NCI-H1694 (cell line): Measurements from ENCODE around the gene KRT80.

ENCODE experiments used
- DNase-seq: peaks from one replicate; lab custom pipeline; 2025; lab: John Stamatoyannopoulos, UW

KRT80 gene

DNA sequence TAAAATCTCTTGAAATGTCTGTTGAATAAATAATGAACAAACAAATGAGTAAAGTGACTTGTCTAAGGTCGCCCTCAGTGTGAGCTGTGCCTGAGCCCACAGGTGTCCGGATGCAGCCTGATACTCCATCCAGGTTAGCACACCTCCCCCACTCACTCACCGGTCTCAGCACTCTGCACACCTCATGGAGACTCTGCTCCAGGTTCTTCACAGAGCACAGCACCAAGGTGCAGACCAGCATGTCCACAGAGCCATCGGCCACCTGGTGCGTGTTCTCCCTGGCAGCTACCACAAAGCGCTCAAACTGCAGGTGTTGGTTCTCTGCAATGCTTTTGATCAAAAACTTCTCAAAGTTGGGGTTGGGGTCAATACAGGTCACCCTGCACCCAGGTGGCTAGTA is 37.1 kb upstream of the KRT80 start:
- DNase-seq, result no peak

DNA sequence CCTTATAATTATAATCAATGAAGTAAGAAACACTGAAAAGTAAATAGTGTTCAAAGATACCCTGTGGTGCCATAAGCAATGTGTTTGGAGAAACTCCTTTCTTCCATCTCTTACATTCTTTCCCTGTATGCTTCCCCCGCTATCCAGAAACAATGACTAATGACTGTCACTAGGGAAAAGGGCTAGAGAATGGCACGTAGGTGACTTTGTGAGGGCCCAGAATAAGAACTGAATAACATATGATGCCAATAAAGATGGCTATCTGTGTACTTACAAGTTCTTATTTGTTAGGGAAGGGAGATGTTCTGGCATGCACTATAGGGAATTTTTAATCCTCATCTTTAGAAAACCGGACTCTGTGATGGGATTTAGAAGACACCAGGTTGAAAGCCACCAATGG is 36.6 kb upstream of the KRT80 start:
- no peak for DNase-seq

DNA sequence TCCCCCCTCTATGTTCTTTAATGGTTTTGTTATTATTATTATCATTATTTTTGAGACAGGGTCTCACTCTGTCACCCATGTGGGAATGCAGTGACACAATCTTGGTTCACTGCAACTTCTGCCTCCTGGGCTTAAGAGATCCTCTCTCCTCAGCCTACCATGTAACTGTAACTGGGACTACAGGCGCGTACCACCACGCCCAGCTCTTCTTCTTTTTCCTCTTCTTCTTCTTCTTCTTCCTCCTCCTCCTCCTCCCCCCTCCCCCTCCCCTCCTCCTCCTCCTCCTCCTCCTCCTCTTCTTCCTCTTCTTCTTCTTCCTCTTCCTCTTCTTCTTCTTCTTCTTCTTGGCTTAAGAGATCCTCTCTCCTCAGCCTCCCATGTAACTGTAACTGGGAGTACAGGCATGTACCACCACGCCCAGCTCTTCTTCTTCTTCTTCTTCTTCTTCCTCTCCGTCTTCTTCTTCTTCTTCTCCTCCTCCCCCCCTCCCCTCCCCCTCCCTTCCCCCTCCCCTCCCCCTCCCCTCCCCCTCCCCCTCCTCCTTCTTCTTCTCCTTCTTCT is 35.9 kb upstream of the KRT80 start:
- DNase-seq, result no peak

DNA sequence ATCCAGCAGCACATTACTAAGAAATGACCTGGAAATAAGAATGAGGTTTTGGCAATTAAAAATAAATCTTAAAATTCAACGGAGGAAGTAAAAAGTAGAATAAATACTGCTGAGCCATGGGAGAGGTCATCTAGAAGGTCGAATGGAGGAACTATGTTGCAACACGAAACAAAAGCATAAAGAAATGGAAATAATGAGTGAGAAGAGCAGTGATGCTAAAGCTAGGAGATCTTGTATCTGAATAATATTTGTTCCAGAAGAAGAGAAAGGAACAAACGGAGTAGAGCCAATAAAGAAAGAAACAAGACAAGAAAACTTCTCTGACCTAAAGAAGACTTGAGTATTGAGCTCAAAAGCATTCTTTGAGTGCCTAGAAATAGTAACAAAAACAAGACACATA is 34.6 kb upstream of the KRT80 start:
- DNase-seq, result no peak

DNA sequence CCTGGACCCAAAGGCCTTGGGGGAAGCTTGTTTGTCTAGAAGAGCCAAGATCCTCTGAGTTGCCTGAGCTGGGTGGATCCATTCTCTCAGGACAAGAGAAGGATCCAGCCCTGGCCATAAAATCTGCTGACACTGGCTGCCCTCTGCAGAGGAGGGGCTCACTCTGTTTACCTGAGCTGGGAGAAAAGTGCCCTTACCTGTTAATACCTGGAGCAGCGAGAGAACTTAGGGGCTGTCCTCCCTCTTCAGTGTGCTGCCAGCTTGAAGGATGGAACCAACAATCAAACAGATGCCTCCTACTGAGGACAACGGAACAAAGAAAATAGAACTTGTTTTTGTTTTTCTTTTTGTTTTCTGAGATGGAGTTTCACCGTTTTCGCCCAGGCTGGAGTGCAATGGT is 33.9 kb upstream of the KRT80 start:
- DNase-seq, result no peak

DNA sequence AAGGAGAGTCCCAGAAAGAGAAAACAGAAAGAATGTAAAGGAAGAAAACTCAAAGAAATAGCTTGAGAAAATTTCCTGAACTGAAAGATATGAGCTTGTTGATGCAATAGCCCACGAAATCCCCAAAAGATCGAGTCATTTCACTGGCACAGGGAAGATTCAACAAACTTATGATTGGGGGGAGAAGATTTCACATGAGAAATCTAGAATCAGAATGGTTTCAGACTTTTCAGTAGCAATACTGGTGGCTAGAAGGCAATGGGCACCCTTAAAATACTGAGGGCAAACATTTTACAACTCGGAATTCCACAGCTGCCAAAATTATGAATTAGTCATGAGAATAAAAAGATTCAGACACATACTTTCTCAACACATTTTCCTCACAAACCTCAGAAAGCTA is 32.3 kb upstream of the KRT80 start:
- DNase-seq, result no peak

DNA sequence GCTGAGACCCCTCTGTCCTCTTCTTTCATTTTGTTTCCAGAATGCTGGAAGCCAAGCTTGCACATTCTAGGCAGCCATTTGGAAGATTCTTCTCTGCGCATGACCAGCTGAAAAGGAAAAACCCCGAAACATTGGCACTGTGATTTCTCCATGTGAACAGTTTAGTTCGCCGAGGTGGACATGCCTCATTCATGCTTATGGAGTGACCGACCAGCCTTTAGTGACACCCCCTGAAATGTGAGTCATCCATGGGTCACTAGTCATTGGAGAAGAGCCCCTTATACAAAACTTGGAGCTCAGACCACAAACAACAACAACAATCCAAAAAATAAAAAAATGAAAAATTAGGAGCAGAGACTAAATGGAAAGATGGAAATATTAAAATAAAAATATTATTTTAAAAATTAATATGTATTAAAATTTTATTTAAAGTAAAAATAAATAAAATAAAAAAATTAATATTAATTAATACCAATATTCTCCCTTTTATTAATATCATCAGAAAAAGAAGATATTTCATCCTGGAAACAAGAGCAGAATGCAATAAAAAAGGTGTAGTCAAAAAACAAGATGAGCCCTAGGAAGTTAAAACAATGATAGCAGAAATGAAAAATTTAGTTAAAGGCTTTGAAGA is 31.7 kb upstream of the KRT80 start:
- no peak for DNase-seq

DNA sequence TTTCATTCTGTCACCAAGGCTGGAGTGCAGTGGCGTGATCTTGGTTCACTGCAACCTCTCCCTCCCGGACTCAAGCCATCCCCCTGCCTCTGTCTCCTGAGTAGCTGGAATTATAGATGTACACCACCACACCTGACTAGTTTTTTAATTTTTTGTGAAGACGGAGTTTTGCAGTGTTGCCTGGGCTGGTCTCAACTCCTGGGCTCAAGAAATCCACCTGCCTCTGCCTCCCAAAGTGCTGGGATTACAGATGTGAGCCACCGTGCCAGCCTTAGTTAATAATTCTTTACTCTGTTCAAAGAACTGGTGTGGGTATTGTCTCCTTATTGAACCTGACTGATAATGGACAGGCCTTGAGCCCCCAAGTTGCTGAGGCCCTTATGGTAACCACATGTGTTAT is 30.9 kb upstream of the KRT80 start:
- DNase-seq, result no peak

DNA sequence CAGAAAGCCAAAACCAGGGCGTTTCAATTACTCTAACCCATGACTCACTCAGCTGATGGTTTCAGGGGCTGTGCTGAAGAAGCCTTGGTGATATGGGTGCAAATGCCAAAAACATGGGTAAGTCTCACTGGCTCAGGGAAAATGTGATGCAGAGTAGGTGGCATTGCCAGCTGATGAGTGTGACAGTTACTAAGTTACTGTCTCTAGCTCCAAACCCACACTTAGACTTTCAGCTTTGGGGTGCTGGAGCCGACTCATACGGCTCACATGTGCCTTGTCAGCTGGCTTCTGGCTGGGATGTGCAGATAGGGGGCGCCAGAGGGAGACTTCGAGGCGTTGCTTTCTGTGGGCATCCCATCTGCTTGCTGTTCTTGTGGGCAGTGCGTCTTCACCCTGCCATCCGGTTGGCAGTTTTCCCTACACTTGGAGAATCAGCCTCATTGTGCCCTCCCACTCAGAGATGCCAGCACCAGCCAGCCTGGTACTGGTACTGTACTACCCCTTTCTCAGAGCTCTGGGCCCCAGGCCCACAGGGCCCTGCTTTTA is 30.2 kb upstream of the KRT80 start:
- DNase-seq, result no peak

DNA sequence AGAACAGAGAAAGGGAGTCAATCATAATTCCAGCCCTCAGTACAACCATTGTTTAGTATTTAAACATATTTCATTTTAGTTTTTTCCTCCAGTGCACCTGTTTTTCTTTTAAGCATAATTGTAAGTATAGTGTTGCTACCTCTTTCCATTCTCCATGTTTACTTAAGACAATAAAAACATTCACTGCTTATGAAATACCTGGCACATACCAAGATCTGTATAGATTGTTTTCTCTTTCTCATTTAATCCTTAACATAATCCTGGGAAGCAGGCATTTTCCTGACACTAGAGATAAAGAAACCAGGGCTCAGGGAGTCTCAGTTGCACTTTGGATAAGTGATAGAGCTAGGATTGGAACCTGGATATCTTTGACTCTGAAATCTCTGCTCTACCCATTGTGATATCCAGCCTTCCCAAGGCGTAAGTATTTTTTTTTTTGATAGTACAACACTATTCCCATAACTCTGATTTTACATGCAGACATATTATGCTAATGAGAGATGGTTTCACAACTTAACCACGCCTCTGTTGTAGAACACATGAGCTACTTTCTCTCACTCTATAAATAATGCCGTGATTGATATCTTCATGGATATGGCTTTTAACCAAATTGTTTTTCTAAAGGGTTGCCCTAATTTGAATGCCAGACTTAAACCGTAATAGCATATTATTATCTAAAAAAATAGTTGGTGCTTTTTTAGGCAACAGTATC is 29.4 kb upstream of the KRT80 start:
- no peak for DNase-seq

DNA sequence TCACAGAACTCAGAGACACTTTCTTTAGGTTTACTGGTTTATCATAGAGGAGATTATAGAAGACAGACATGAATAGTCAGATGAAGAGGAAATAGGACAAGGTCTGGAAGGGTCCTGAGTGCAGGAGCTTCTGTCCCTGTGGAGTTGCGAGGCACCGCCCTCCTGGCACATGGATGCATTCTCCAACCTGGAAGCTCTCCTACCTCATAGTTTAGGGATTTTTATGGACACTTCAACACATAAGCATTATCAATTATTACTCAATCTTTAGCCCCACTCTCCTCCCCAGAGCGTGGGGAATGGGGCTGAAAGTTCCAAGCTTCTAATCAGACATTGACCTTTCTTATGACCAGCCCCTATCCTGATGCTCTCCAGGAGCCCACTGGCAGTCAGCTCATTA is 28.7 kb upstream of the KRT80 start:
- no peak for DNase-seq

DNA sequence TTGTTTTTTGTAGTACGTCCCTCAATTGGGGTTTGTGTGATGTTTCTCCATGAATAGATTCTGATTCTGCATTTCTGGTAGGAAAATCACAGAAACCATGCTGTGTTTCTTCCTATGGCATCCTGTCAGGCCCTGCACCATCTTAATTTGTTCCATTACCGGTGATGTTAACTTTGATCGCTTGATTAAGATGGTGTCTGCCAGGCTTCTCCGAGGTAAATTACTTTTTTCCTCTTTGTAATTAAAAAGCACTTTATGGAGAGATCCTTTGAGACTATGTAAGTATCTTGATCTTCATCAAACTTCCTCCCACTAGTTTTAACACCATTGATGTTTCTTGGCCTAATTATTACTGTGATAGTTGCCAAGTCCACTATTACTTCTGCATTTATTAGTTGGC is 26.2 kb upstream of the KRT80 start:
- DNase-seq, result no peak

DNA sequence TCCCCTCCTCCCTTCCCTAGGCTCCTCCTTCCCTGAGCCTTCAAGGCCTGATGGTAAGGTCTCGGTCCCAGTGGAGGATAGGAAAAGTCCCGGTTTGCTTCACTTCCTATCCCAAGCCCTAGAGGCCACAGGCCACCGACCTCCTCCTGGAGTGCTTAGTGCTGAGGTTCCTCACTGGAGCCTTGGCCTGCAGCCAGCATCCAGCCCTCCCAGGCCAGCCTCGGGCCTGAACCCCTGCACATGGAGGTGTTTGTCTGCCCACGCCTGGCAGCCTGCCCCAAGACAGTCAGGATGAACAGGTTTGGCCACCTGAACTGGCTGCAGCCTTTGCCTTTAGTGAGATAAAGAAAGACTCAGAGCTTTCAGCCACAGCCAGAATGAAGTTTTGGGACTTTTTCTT is 25.4 kb upstream of the KRT80 start:
- DNase-seq, result no peak

DNA sequence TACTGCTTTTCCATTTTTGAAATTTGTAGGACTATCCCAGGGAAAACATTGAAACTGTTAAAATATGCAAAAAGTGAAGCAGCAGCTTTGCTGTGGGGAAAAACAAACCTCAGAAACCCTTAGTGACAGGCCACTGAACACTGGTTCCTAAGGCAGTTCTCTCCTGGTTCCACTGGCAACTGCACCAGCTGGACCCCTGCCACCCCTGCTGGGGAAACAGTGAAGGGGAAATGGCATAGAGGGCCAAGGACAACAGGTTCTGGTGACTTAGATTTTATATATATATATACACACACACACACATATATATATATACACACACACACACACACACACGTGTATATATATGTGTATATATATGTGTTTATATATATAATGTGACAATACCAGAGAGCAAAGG is 25.0 kb upstream of the KRT80 start:
- no peak for DNase-seq

DNA sequence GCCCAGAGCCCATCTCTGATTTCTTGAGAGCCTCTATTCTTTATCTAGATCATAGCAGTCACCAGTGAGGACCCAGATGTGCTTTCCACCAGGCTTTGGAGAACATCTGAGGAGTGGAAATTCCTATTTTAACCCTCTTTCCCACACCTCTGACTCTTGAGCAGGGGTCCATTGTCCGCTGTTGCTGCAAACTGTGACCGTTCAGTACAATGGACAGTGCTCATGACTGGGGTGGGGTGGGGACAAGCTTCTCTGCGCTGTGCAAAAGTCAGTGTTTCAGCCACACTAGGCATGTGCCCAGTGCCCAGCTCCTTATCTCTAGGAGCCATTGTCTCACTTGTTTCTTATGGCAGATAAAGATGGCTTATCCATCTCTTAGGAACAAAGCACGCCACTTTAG is 24.3 kb upstream of the KRT80 start:
- DNase-seq, result no peak

DNA sequence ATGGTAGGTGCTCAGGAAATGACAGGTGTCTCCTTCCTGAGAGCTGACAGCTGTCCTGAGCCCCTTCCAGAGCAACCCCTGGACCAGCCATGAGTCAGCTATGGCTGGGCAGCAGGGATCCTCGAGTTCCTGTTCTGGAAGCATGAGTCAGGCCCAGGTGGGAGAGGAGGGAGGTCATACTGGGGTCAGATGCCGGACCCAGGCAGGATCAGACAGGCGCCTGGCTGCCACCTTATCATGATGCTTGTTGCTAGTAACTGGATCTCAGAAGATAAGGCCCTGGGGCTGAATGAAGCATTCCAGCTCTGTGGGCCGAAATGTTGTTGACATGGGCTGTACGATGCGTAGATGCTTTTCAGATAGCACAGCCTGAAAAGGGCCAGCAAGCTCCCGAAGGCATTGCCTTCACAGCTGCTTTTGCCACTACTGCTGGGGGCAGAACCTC is 23.8 kb upstream of the KRT80 start:
- no peak for DNase-seq

DNA sequence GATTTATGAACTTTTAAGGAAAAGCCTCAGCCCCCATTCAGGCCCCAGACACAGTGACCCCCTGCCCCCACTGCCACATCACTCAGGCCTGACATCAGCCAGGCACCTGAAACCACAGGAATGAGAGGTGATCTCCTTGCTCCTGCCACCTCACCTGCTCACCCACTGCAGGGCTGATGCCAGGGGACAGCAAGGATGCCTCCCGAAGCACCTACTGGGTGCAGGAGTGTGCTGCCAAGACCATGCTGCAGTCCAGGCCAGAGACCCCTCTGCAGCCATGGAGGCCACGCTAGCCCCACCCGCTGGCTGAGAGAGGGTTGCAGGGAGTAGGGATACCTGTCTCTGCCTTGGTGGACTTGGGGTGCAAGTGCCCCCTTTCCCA is 22.6 kb upstream of the KRT80 start:
- no peak for DNase-seq

DNA sequence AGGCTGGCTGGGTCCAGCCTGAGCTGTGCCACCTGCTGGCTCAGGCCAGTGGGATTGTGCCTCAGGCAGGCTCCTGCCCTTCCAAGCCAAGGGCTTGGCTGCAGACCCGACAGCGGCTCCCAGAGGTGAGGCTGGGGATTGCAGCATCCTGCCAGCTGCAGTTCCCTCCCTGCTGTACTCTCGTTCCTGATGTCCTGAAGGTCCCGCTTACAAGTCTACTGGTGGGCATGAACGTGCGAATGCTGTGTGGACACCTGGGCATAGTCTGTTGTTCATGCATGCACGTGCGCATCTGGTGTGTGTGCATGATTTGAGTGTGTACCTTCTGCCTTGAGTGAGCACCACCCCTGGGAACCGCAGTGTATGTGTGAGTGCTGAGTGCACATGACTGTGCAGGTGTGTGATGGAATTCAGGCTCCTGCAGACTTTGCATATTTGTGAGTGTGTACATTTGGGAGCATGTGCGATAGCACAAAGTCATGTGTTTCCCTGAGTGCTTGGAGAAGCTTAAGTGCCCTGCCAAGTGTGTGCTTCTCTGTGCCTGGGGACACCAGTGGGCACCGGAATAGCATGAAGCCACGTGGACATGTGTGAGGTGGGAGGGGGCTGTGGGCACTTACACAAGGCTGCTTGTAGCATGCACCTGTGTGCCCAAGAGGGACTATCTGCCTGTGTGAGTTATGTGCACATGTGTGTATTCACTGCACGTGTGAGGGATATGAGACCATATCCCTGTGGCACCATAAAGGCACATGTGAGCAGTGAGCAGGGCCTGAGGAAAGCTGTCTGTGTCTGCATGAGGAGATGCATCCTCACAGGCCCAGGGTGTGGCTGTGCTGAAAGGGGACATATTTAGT is 22.0 kb upstream of the KRT80 start:
- peak; percentile 56 for DNase-seq

DNA sequence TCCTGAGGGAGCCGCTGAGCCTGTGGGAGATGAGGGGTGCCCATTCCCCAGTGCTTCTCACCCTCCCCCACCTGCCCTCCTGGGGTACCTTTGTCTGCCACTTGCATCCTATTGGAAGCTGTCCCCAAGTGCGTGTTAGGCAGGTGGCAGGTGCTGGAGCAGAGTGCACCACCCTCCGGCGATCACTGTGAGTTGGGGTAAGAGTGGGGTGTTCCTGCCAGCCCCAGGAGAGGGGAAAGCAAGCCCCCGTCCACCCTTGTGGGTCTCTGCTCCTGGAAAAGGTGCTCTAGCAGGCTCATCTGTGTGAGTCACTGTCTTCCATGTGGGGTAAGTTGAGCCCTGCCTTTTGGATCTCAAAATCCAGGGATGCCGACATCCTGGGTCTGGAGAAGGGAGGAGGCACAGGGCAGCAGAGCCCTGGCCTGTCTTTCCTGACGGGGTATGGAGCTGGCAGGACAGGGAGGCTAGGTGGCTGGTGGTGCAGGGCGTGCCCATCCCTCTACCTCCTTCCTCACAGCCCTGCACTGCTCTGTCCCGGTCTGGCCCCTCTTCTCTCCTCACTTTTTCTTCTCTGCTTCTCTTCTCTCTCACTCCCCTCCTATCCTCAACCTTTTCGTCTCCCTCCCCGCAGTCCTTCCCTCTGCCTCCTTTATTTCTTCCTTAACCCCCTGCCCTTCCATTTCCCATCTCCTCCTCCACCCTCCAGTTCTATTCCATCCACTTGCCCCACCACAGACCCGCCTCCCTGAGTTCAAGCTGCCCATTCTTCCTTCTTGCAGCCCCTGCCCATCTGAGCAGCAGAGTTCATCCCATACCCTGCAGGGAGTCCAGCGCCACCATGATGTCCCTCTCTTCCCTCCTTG is 21.1 kb upstream of the KRT80 start:
- DNase-seq, result no peak

DNA sequence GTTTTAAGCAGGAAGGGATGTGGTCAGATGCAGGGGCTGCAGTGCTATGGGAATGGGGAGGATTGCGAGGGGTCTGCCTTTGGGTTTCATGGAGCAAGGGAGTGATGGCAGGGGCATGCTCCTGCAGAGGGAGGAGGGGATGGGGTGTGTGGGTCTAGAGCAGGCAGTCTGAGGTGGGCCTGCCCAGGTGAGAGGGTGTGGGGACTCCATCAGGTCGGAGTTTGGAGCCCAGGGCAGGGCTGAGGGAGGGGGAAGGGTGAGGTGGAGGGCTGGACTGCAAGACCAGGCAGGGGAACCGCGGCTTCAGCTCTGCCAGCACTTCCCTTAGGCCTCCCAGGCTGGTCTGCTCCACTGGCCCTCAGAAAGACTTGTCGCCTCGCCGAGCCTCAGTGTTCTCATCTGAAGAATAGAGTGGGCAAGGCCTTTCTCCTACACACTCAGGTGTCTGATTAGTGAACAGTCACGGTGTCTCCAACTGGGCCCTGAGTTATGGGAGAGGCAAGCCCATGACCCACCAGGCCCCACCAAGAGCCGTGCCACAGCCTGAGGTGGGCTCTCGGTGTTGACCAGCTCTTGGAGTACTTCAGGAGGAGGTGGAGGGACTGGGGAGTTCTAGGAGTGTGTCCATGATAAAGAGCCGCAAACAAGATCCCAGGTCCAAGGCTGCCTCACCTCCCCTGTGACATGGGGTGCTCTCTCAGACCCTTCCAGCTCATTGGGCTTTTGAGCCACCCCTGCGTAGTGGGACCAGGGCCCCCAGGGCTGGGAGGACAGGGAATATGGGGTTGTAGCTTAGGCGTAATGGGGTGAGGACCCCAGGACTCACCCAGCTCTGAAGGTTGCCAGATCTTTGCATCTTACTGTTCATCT is 20.1 kb upstream of the KRT80 start:
- DNase-seq, result no peak
